HG03457 (cell line): ENCODE measurements around the gene CXCR5.

Experiments
- ATAC-seq: cut with Tn5 transposase; IDR thresholded peaks from one replicate; pipeline ENCODE4 v1.9.1; 2021; ENCODE audit warnings: moderate number of reproducible peaks; ENCODE audit not compliant: unreplicated experiment

Gene CXCR5

DNA sequence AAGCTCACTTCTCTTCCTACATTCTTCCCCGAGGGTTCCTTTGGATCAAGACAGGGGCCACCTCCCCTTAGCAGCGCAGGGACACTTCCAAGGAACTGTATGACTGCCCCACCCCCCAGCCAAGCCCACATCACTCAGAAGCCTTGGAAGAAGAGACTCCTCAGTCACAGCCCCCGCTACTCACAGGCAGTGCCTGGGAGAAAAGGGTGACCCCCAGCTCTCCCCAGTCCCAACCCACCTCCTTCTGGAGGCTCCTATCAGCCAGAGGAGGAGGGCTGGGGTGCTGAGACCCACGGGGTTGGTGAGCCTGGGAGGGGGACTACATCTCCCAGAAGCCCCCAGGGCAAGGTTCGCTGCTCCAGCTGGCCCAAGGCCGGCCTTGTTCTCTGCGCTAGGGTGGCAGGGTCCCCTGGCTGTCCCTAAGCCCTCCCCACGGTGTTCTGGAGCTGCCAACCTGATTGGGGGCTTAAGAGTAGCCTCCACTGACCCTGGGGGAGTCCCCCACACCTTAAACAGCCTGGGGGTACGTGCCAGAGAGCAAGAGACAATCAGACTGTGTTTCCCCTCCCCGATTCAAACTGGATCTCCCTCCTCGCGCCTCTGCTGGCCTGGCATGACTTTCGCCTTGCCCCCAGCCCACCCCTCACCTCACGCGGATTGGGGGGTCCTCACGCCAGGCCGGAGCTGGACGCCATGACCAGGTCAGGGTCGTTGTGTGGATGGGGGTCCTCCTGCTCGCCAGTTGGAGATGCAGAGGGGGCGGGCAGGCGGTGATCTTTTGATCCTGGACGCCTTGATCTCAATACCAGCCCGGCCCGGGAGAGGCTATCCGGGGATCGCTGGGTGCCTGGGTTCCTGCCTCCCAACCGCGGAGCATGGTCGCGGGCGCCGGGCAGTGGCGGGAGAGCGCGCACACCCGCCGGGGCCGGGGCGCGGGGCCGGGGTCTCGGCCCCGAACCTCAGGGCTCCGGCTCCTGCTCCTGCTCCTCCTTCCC, 41.2 kb downstream of the CXCR5 start:
- no peak for ATAC-seq

DNA sequence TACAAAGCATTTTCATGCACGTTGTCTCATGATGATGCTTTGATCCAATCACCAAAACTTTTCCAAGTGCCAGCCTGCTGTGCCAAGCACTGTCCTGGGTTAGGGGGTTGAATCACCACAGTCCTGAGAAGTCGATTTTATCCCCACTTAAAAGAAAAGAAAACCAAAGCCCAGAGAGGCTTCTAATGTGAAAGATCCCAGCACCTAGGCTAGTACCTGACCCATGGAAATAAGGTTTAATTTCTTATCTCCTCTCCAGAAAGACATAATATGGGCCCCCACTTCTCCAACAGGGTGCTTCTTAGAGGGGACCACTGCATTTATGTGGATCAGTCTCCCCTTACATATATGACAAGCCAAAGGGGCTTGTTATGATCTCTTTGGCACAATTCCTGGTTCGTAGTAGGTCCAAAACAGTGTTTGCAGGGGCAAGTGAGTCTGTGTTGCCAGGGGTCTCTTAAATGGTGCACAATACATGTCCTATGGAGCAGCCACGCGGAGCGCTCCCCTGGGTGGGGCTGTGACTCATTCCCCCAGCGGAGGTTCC, 43.9 kb downstream of the CXCR5 start:
- ATAC-seq: no peak

DNA sequence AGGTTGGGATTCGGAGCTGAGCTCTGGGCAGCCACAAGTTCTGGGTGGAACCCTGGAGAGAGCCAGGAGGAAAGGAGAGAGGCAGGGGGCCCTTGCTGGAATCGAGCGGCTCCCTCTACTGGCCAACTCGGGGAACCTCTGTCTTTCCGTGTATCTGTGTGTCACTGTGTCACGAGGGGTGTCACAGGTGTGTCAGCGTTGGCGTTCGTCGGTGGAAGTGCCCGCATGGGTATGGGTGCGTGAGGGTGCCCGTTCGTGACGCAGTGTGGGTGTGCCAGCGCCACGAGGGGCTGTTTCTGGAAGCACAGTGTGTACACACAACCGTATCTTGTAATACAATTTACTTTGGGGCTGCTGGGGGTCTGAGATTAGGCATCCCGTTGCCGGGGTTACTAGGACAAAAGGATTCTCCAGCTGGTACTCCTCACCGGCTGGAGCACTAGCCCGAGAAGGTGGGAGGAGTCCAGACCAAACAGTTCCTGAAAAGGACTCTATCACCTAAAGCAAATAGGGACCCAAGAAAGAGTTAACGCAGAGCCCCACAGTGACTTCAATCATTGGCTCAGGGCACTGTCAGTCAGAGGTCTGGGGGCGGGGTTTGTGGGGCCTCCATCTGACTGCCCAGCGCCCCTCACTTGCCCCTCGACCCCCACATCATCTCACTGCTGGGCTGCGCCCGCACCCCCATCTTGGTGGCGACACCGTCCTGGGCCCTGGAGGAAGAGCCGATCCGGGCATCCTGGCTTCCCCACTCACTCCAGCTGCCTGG, 44.6 kb downstream of the CXCR5 start:
- no peak for ATAC-seq

- ATAC-seq: no peak
Measured at GRCh38 chr11:118928870-118929500, 45.3 kb downstream of the CXCR5 start.

DNA sequence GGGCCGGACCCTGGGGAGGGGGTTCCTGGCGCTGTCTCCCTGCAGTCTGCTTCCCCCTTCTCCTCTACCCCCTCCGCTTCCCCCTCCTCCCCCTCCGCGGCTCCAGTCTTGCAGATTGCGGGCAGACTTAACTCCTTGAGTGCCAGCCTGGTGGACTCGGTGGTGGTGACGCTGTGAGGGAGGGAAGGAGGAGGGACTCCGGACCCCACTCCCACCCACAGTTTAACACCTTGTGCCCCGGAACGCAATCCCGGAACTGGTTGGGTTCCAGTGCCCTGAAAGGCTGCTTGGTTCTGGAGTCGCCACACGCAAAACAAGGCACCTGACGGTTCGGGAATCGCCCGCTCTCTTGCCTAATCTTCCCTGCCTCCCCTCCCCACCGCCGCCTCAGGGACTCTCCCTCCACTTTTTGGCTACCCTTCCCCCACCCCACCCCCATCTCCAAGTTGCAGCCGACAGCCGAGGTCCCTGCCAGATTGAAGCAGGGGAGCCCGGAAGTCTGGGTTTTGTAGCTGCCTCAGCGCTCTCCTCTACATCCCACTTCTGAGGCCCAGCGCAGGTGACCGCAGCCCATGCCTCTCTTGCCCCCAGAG, 45.9 kb downstream of the CXCR5 start:
- no peak for ATAC-seq

- no peak for ATAC-seq
Measured at GRCh38 chr11:118930094-118930712, 46.5 kb downstream of the CXCR5 start.

- no peak for ATAC-seq
Measured at GRCh38 chr11:118931571-118931970, 47.9 kb downstream of the CXCR5 start.

DNA sequence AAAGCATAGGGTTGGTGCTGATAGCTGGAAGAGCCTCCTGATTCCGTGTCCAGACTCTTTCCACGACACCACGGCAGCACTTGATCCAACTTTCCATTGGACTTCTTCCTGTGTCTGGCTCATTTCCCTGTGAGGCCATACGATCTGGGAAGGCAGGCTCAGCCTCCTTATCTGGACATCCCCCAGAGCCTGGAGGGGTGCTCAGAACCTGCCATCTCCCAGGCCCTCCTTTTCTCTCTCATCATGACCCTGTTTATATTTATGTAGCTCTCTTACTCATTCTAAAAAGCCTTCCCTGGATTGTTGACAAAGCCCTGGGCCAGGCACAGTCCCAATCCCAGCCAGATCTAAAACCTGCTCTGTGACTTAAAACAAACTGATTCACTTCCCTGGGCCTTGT, 49.8 kb downstream of the CXCR5 start:
- no peak for ATAC-seq

DNA sequence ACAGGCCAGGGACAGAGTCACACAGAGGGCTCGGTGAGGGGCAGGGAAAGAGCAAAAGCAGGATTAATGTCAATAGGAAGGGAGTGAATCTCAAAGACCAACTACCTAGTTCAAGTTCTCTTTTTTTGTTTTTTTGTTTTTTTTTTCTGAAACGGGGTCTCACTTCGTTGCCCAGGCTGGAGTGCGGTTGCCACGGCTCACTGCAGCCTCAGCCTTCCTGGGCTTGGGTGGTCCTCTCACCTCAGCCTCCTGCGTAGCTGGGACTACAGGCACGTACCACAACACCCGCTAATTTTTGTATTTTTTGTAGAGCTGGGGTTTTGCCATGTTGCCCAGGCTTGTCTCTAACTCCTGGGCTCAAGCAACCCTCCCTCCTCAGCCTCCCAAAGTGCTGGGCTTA, 51.7 kb downstream of the CXCR5 start:
- no peak for ATAC-seq

DNA sequence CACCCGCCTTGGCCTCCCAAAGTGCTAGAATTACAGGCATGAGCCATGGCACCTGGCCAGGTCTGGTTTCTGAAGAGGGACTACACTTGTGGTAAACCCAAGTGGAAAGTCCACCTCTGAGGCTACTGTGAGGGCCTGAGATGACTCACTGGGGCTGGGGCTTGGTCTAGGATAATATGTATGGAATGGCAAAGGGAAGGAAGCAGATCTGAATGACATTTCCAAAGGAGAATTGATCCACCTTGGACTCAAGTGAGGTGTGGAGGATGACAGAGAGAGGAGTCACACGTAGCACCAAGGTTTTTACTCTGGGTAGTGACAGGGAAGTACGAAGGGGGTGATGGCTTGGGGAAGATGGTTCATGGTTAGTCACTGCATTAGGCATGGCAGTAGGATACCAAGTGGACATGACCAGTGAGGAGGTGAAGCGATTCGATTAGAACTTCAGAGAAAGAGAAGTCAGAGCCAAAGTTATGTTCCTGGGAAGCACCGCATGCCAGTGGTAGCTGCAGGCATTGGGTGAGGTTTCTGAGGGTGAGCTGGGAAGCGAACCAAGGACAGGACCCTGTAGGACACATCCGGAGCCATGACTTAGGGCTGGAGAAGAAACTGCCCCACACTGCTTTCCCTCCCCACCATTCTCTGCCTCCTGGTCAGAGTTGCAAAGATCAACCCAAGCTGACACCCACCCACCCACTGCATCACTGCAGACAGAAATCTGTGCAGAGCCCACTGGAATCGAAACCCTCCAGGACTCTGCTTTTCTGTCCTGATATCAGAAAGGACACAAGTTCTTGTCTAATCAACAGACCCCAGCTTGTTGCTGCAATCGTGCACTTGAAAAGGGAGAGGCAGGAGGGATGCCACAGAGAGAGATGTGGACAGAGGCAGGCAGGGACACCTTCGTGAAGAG, 55.1 kb downstream of the CXCR5 start:
- no peak for ATAC-seq

DNA sequence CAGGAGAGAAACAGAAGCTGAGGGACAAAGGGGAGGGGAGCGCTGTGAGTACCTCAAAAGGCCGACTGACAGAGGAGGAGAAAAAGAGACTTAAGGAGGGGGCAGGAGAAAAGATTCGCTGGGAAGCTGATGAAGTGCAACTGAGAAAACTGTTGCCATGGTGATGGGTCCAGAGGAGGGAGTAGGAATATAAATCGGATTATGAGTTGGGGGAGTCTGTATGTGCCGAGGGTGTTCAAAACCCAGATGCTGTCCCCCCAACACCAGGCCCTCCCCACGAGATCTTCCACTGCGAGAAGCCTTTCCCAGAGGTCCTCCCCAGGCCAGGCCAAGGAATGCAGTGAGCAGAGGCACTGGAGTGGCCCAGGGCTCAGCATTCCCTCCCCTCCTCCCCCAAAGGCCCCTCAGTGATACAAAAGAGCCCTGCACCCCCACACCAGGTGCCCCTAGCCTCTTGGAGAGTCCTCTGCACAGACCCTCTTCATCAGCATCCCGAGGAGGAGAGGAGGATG, 55.8 kb downstream of the CXCR5 start:
- ATAC-seq: no peak

GRCh38 chr11:118939953-118940598, 56.4 kb downstream of the CXCR5 start:
- ATAC-seq: no peak

GRCh38 chr11:118947091-118947490, 63.4 kb downstream of the CXCR5 start:
- ATAC-seq: no peak
